NB4 (cell line): Measurements from ENCODE around the gene ALDH5A1.
A peak's percentile ranks its signal among the peaks of the same experiment; 100 is the strongest.

Experiments used
- DNase-seq: peaks from one replicate; pipeline ENCODE4 v3.0.0; 2010; ENCODE audit warnings: low read depth
- H3K4me3 ChIP-seq: one replicate; pipeline ENCODE4 v1.5.1; 2011; ENCODE audit warnings: mild to moderate bottlenecking, low read depth, low read length, moderate library complexity
- MAX ChIP-seq: IDR thresholded peaks from 2 replicates; pipeline ENCODE4 v1.6.1; 2011; ENCODE audit warnings: low read depth, low read length
- MYC ChIP-seq: IDR thresholded peaks from 2 replicates; pipeline ENCODE4 v1.6.1; 2011; ENCODE audit warnings: low read depth, low read length
- POLR2A ChIP-seq: IDR thresholded peaks from 2 replicates; pipeline ENCODE4 v1.6.1; 2011; ENCODE audit warnings: mild to moderate bottlenecking; ENCODE audit not compliant: insufficient read length; ENCODE audit errors: extremely low read depth
- TF ChIP-seq, protein P1 (sequence below): IDR thresholded peaks from one replicate; pipeline ENCODE4 v1.5.1; 2012; ENCODE audit warnings: low read depth, low read length

The ALDH5A1 gene

DNA sequence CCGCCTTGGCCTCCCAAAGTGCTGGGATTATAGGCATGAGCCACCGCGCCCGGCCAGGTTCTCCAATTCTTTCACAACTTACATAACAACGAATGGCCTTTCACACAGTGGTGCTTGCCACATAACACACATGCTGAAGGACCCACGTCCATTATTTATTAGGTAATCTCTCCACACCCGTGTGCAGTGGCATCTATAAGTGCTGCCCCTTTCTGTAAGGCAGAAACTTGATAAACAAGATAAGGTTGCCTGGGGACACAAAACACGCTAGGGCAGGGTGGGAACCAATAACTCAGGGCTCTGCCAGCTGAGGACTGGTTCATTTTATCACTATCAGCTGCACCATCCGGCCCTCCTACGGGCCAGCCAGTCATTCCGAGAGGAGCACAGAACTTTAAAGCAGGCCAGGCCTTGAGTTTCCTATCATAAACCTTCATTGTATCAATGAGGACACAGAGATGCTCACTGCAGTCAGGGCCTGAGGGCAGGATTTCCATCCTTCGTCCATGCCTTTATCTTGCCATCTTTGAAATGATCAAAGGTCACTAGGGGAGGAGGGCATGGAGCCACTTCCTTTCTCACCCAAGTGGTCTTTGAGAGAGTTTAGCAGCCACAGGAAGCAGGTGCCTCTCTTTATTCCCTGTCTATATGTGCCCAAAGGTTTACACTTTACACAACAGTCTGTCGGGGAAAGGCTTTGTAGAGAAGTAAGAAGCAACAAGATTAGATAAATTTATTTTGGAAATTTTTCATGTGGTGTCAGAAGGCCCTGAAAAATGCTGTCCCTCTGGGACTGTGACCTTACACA lies 43.0 kb upstream of the ALDH5A1 start:
- no peak for TF ChIP-seq POLR2A
- no peak for TF ChIP-seq MAX
- no peak for TF ChIP-seq MYC
- TF ChIP-seq, protein P1, sequence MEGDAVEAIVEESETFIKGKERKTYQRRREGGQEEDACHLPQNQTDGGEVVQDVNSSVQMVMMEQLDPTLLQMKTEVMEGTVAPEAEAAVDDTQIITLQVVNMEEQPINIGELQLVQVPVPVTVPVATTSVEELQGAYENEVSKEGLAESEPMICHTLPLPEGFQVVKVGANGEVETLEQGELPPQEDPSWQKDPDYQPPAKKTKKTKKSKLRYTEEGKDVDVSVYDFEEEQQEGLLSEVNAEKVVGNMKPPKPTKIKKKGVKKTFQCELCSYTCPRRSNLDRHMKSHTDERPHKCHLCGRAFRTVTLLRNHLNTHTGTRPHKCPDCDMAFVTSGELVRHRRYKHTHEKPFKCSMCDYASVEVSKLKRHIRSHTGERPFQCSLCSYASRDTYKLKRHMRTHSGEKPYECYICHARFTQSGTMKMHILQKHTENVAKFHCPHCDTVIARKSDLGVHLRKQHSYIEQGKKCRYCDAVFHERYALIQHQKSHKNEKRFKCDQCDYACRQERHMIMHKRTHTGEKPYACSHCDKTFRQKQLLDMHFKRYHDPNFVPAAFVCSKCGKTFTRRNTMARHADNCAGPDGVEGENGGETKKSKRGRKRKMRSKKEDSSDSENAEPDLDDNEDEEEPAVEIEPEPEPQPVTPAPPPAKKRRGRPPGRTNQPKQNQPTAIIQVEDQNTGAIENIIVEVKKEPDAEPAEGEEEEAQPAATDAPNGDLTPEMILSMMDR = no peak
- no peak for DNase-seq
- H3K4me3 ChIP-seq = no peak overlapping the region

- DNase-seq = no peak
- H3K4me3 ChIP-seq = no peak overlapping the region
- TF ChIP-seq MAX (no peak), POLR2A (no peak), MYC (no peak)
- TF ChIP-seq, protein P1 = no peak
These were observed 40.8 kb upstream of the ALDH5A1 start for GRCh38 chr6:24453921-24454320.

DNA sequence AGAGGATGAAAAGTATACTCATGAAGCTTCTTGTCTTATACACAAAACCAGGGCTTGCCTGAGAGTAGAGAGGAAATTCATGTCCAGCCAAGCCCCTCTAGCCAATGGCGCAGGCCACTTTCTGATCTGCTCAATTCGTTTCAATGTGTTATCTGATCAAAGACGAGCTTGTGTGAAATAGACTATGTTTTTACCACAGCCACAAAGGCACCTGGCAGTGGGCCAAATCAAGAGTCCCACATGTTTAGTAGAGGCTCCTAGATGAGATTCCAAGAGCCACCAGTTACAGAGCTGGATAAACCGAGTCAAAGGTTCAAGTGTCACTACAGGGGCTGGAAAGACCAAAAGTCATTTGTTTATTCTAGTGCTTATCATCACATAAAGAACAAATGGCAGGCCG lies 40.3 kb upstream of the ALDH5A1 start:
- no peak for DNase-seq
- TF ChIP-seq POLR2A = no peak
- H3K4me3 ChIP-seq = no peak overlapping the region

DNA sequence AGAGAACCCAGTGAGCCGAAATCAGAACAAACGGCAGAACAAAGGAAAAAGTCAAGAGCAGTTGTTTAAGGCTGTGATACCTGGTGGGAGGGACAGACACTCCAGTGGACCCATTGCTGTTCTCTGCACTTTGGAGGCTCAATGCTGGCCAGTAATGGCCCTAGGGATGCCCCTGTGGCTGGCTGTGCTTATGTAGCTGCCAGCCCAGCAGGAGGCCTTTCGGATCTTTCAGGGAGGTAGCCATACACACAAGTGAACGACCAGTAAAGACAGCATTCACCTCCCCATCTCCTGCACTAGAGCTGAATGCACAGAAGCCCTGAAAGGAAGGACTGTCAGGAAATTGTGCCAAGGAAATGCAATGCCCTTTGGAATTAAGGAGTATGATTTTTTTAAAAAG lies 39.7 kb upstream of the ALDH5A1 start:
- no peak overlapping the region for H3K4me3 ChIP-seq
- TF ChIP-seq MAX (no peak), POLR2A (no peak), MYC (no peak)
- TF ChIP-seq, protein P1 = no peak
- no peak for DNase-seq

DNA sequence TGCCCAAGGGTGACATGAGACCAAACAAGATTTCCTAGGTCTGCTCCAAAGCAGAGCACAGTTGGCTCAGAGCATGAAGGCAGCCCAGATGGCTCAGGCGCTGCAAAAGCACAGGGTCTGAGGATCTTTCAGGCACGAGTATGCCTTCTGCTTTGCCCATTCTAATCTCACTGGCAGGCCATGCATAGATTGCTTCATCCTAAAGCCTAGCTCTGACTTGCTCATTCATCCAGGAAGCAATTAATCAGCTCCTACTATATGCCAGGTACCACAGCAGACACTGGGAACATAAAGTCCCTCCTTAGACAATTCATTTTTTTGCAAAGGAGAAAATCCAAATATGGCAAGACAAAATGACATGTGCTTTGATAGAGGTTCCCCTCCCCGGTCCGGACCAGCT lies 36.6 kb upstream of the ALDH5A1 start:
- DNase-seq = peak; percentile 10
- TF ChIP-seq MYC = no peak
- TF ChIP-seq, protein P1 = no peak
- TF ChIP-seq POLR2A = no peak
- no peak for TF ChIP-seq MAX

DNA sequence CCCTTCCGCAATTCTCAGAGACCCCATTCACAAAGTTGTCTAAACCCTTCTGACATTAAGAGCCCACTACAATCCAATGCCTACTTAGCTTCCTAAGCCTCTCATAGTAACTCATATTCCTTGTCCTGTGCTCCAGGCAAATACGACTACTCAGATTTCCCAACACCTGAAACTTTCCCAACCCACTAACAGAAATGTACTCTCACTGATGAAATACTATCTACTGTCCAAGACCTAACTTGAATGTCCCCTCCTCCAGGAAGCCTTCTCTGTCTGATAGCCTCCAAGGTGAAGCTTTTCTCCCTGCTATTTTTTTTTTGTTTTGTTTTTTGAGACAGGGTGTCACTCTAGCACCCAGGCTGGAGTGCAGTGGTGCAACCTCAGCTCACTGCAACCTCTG lies 35.8 kb upstream of the ALDH5A1 start:
- no peak for TF ChIP-seq POLR2A
- no peak for TF ChIP-seq MYC
- TF ChIP-seq MAX = no peak
- TF ChIP-seq, protein P1 = no peak
- no peak for DNase-seq
- no peak overlapping the region for H3K4me3 ChIP-seq

More for the DNA sequence above, 36.6 kb upstream of the ALDH5A1 start:
- H3K4me3 ChIP-seq = no peak overlapping the region
